NCI-H1436 treated with DMSO at 0.1 percent for 48 hours (cell line): ENCODE measurements around the gene HTT.
"Not testable (repeated sequence)": the region's sequence is repeated elsewhere in the genome, so short reads cannot be mapped to it uniquely, and the experiment has no call there.

ENCODE experiments used
- DNase-seq: peaks from one replicate; lab custom pipeline; 2025; lab: John Stamatoyannopoulos, UW

Gene HTT

DNA sequence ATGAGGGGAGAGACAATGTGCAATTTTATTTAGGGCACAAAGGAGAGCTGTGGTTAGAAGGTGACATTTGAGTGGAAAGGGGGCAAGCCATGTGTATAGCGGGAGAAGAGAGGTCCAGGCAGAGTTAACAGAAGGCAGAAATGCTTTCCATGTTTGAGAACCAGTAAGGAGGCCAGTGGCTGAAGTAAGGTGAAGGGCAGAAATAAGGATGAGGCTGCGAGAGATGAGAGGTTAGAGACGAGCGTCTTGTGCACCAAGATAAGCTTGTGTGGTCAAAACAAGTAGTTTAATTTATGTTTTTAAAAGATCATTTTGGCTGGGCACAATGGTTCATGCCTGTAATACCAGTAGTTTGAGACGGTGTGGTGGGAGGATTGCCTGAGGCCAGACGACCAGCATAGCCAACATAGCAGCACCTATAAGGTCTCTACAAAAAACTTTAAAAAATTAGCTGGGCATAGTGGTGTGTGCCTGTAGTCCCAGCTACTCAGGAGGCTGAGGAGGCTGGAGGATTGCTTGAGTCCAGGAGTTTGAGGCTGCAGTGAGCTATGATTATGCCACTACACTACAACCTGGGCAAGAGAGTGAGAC is 8.5 kb downstream of the HTT start:
- no peak for DNase-seq

DNA sequence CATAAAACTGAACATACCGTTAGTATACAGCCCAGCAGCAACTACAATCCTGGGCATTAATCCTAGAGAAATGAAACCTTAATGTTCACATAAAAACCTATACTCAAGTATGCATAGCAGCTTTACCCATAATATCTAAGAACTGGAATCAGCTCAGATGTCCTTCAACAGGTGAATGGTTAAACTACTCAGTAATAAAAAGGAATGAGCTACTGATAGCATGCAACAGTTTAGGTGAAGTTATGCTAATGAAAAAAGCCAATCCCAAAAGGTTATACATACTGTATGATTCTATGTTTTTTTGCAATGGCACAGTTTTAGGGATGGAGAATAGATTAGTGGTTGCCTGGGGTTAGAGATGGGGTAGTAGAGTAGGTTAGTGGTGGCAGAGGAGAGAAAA is 9.3 kb downstream of the HTT start:
- DNase-seq, result no peak

DNA sequence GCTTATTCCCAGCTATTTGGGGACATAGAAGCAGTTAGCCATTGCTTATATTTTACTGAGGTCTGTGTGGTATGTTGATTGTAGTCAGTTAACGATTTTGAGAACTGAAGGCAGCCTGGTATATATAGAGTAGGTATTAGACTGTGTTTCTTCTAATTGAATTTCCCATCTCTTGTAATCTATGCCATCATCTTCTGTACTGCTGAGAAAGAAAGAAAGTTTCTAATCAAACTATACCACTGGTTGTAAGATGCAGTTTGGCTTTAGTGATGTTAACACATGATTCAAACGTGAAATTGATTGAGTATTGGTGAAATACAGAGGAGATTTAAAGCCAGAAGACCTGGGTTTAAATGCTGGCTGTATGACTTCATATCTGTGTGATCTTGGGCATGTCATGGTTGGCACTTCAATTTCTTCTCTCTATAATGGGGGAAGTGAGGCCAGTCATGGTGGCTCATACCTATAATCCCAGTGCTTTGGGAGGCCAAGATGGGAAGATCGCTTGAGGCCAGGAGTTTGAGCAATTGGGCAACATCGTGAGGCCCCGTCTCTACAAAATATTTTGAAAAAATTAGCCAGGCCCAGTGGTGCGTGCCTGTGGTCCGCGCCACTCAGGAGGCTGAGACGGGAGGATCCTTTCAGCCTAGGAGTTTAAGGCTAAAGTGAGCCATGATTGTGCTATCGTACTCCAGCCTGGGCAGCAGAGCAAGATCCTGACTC is 11.6 kb downstream of the HTT start:
- no peak for DNase-seq

DNA sequence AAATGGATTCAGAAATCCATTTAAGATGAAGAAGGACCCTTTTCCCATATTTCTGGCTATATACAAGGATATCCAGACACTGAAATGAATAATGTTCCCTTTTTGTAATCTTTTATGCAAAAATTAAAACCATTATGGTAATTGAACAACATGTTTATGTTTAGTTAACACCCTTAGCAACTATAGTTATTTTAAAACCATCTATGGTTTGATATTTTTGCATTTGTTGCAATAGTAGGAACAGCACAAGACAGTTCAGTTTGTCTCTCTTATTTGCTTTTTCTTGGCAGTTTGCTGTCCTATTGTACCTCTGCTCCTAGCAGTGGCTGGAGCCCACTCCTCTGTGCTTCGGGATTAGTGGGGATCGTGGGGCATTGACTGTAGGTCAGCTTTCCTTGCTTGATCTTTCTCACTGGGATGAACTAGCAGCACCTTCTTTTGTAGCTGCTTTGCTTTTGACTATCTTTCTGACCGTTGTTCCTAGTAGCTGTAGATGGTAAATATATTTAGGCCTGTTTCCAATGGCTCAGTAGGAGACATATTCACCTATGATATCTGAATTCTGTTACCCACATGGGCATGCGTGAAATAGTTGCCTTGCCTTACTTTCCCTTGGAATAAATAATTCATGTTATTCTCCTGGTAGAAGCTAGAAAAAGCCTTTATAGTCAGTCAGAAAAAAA is 12.8 kb downstream of the HTT start:
- DNase-seq, result no peak

DNA sequence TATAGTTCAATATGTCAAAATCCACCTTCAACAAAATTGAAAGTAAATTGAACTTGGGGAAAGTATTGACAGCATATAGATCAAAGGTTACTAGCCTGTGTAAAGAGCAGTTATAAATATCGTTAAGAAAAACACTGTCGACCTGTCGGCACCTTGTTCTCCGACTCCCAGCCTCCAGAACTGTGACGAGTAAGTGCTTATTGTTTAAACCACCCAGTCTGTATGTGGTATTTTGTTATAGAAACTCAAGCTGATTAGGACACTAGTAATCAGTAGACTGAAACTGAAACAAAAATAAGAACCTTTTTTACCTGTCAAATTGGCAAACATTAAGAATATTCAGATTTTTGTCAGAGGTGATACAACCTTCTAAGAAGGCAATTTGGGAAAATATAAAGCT is 17.0 kb downstream of the HTT start:
- no peak for DNase-seq

DNA sequence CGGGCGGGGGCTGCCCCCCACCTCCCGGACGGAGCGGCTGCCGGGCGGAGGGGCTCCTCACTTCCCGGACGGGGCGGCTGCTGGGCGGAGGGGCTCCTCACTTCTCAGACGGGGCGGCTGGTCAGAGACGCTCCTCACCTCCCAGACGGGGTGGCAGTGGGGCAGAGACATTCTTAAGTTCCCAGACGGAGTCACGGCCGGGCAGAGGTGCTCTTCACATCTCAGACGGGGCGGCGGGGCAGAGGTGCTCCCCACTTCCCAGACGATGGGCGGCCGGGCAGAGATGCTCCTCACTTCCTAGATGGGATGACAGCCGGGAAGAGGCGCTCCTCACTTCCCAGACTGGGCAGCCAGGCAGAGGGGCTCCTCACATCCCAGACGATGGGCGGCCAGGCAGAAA is 20.2 kb downstream of the HTT start:
- not testable (repeated sequence) for DNase-seq

DNA sequence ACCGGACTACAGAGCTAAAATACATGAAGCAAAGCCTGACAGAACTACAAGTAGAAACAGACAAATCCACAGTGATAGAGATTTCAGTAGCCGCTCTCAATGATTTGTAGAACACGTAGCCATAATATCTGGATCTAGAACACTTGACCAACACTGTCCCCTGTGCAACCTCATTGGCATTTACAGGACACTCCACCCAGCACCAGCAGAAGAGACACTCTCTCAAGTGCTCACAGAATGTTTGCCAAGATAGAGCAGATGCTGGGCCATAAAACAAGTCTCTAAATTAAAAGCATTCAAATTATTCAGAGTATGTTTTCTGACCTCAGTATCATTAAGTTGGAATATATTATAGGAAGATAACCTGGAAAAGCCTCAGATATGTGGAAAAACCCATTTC is 21.7 kb downstream of the HTT start:
- no peak for DNase-seq

DNA sequence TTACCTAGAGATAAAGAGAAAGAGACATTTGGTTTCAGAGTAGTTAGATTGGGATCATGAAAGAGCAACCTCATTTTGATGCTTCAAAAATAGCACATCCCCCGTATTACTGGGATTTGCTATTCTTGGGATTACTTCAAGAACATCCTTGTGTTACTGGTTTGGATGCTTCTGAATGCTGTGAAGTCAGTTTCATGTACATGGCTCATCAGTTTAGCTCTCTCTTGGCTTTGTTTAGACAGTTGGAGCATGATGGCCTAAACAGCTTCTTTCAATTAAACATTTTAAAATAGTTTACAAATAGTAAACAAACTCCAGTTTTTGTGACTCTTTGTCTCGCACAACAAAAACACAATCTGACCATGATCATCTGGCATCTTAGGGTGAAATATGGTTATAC is 23.9 kb downstream of the HTT start:
- no peak for DNase-seq

DNA sequence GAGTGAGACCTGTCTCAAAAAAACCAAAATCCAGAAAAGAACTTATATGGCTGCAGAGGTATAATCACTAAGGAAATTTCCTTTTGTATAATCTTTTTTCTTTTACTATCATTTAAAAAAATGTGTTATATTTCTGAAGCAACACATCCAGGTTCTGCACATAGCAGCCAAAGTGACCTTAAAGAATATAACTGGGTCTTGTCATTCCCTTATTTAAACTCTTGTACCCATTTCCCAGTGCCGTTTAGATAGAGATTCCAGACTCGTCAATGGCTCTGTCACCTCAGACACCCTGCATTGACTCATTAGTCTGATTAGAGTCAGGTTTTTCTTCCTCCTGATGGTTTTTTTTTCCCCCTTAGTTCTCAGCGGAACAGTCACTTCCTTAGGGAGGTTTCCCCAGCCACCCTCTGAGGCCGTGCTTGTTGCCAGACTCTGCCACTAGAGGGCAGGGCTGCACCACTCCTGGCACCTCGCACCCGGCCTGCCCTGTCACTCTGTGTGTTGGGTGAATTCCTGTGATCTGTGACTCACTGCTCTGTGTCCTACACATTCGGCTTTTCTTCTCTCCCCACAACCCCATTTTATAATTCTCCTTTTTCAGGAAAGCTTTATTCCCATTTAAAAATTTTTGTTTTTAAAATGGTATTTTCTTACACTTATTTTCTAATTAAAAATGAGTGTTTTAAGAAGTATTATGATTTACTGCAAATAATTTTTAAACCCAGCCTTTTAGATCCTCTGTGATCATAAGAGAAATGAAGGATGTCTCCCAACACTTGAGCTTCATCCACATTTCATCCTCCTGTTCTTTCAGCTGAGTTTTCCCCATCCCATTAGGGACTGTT is 32.1 kb downstream of the HTT start:
- no peak for DNase-seq

DNA sequence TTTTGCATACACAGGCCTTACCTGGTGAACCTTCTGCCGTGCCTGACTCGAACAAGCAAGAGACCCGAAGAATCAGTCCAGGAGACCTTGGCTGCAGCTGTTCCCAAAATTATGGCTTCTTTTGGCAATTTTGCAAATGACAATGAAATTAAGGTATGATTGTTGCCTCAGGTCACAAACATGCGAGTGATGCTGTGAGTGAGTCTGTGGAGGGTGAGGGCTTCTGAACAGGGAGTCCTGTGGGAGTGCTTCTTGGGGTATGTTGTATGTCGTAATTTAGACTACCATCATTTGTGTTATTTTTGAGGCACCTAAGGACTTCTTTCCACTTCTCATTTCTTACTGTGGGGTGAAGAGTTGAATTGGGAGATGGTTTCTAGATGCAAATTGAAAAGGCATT is 32.8 kb downstream of the HTT start:
- no peak for DNase-seq

DNA sequence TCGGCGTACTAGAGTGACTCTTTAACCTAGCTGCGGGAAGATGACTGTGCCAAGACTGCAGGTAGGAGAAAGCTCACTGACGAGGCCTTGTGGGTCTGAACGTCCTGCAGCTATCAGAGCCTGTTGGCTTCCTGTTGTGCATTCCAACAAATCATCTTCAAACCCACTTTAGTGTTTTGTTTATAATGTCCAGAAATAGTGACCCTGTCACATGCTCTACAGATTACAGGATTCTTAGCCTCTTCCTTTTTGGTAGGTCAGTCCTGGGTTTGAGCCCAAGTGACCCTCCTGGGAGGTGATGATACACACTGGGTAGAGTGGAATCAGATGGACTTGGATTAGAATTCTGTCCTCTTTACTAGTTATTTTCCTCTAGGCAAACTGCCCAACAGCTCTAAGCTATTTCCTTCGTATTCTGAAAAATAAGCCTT is 33.2 kb downstream of the HTT start:
- no peak for DNase-seq

DNA sequence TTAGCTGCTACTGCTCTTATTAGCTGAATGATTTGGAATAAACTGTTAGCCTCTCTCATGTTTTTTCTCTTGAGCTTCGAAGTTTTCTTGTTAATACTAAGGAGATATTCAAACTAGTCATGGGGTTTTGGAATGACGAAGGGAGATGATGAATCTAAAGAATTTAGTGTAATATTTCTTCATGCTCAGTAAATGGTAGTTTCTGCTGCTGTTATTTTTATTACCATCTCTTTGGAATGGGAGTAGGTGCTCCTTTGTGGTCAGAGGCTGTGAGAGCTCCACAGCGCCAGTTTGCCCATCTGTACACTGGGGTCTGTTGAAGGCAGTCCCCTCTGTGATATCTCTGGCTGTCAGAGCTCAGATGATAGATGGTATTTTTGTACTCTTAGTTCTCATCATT is 33.7 kb downstream of the HTT start:
- DNase-seq, result no peak

DNA sequence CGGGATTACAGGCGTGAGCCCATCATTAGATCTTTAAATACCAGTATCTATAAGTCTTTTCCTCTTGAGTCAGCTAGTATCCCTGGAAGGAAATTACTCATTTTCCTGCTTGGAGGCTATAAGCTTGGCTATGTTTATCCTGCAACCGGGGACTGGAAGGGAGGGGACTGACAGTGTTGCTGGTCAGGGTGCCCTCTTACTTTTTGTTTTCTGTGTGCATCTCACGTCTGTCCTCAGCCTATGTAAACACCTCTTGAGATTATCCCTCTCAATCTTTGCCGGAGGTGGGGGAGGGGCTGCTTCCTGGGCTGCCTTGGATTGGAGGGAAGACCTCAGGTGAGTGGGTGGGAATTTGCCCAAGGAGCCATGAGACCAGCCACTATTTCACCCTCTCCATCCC is 37.0 kb downstream of the HTT start:
- no peak for DNase-seq

DNA sequence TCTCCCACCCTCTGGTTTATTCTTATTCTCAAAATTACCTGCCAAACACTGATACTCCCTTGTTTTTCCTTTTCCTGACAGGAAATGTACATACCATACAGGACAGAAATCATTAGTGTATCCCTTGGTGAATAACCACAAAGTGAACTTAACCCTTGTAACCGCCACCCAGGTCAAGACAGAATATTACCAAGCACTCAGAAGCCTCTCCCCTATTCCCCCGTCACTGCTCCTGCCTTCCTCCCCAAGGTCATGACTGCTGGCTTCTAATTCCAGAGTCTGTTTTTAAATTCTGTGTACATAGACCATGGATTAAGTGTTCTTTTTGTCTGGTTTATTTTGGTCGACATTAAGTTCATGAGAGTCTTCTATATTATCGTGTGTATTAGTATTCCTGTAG is 37.7 kb downstream of the HTT start:
- no peak for DNase-seq

DNA sequence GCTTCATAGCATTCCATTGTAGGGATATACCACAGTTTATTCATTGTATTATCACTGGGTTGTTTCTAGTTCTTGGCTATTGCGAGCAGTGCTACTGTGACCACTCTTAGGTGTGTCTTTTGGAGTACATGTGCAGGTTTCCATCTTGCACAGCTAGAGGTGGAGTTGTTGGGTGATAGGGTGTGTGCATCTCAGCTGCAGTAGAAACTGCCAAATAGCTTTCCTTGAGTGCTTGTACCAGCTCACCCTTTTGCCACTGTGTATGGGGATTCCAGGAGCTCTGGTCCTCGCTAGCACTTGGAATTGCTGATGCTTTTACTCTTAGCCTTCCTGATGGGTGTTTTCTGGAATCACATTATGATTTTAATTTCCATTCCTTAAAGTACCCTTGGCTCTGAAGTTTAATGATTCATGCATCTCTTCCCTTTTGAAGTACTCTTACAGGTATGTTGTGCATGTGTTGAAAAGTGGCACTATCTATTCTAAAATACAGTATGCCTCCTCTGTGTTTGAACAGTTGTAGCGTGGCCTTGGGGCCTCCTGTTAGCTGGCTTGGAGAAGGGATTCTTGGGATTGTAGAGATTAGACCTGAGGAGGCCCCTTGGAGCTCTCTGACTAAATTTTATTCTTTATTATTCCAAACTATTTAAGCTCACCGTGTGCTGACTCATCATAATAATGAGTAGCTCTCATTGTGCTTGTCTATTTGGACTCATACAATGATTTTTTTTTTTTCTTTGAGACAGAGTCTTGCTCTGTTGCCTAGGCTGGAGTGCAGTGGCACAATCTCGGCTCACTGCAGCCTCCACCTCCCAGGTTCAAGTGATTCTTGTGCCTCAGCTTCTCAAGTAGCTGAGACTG is 38.4 kb downstream of the HTT start:
- no peak for DNase-seq

DNA sequence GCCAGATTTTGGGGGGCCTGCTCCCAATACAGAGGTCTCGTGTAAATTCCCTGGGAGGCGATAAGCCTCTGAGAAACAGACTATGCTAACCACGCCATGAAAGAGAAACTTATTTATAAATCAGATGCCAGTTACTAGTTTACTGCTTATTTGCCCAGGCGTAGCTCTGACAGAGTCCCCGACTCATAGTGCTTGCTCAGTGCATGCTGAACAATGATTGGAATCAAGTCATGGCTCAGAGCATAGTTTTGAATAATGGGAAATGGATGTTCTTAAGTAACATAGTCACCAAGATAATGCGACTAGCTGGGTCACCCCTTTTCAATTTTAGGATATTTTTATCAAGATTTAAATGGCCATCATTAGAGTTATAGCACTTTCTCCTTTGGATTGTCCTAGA is 39.9 kb downstream of the HTT start:
- DNase-seq, result no peak

DNA sequence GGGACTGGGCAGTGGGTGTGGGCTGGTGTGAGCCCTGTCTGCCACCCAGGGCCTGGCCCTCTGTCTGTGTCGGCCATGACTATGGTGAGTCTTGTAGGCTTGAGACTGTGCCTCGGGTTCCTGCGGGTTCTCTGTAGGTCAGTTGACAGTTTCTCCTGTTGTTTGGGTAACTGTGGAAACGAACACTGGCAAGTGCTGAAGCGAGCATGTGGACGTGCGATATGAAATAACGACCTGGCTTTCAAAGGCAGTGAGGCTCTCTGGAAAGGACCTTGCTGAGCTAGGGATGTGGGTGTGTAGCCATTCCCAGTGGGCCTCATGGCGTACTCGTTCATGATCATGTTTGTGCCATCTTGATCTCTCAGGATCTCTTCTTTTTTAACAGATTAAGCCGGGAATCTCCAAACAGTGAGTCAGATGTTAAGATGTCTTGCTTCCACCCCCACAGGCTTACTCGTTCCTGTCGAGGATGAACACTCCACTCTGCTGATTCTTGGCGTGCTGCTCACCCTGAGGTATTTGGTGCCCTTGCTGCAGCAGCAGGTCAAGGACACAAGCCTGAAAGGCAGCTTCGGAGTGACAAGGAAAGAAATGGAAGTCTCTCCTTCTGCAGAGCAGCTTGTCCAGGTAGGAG is 41.3 kb downstream of the HTT start:
- no peak for DNase-seq

DNA sequence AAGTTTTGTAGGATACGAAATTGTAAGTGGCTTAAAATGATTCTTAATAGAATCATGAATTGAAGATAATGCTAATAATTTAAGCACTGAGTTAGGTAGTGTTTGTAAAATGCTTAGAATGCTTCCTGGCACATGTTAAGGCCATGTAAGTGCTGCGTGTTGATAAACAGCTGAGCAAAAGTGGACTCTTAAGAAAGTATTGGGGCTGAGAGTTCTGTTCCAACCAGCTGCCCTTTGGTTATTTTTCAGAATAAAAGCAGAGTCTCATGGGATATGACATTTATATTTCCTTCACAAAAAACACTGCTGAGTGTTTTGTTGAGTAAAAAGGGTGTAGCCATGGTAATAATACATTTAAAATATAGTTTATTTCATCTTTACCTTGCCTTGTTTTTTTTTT is 42.5 kb downstream of the HTT start:
- DNase-seq, result no peak

DNA sequence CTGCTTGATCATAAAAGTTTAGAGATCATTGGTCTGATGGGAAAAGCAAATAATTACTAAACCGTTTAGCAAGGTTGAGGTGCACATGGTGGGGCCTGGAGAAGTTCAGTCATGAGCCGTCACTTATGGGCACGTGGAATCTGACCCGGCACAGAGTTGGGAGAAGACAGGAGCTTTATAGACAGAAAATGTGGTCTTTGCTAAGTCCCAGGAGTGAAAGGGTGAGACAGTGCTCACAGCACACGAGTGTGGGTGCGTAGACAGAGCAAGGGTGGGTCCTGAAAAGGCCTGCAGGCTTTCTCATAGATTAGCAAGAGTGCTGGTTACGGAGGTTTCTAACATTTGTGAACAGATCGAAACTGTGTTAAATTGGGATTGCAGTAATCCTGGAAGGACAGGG is 43.8 kb downstream of the HTT start:
- no peak for DNase-seq

DNA sequence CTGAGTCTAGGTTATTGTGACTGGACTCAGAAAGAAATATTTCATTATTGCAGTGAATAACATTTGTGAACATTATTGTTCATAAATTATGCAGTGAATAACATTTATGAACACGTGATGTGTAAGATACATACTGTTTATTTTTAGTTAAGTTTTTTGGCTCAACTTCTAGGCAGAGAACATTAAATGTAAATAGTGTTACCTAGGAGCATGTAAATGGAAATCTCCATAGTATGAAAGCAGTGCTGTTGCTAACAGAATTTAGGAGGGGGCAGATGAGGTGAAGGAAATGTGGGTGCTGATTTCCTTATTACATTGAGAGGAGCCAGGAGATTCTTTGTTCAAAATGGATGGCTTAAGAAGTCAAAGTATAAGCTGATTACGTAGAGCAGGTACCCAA is 45.0 kb downstream of the HTT start:
- no peak for DNase-seq

DNA sequence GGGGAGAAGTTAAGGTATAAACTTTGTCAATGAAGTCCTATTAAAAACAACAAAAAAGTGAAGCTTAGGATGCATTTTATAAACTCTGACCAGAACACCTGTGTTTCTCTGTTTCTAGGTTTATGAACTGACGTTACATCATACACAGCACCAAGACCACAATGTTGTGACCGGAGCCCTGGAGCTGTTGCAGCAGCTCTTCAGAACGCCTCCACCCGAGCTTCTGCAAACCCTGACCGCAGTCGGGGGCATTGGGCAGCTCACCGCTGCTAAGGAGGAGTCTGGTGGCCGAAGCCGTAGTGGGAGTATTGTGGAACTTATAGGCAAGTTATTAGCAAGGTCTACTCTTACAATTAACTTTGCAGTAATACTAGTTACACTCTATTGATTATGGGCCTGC is 46.6 kb downstream of the HTT start:
- DNase-seq, result no peak
